Stimulated activated CD8-positive, alpha-beta memory T cell treated with anti-CD3 and anti-CD28 coated beads, Interleukin-12 subunit alpha, Interleukin-12 subunit beta, amount 100 ng/mL, for 4 hours (primary cell): Measurements from ENCODE around the gene BTRC.

Source experiments
- DNase-seq: peaks from one replicate; pipeline ENCODE4 v3.0.0-alpha.2; 2020; ENCODE audit warnings: low read depth

BTRC gene

DNA sequence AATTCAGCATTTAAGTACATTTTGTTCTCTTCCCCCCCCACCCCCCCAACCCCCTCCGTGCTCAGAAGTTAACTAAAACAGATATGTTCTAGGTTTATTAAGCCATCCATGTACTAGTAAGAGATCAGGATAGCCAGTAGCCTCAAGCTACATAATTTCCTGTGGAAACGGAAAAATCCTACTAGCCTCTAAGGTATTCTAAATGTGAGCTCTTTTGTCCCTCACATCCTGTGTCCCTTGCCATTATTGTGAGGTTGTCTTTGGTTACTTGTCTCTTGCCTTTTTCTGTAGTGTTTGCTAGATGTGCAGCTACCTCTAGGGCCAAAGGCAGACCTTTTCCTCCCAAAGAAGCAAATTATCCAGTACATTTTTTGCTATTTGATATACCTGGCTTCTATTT is 92.1 kb downstream of the BTRC start:
- DNase-seq = no peak

DNA sequence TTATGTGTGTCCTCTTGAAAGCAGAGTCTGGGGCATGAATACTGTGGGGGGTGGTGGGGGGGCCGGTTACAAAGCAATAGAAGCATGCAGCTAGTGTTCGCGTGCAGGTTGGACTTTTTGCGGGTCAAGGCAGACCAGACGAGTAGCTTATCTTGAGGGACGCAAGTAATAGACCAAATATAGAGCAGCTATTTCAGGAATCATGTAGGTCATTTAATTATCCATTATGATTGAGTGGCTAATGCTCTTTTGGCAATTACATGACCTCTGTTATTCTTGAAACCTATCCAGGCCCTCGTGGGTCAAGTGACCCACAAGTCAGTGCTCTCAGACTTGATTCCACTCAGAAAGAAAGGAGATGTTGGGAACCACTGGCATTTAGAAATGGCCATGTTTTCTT is 93.0 kb downstream of the BTRC start:
- no peak for DNase-seq

DNA sequence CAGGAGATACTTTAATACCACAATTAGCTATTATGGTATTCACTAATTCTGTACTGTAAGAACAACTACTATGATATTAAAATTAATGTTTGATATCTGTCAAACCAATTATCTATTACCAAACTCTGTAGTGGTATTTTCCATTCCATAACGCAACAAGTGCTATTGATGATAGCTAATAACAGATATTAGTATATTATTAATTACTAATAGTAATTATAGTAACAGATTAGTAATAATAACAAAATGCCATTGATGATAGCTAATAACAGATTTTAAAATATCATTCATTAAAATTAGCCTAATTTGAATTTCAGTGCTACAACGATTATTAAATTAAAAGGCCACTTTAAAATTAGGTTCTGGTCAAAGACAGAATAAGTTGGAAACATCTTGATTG is 93.5 kb downstream of the BTRC start:
- no peak for DNase-seq

DNA sequence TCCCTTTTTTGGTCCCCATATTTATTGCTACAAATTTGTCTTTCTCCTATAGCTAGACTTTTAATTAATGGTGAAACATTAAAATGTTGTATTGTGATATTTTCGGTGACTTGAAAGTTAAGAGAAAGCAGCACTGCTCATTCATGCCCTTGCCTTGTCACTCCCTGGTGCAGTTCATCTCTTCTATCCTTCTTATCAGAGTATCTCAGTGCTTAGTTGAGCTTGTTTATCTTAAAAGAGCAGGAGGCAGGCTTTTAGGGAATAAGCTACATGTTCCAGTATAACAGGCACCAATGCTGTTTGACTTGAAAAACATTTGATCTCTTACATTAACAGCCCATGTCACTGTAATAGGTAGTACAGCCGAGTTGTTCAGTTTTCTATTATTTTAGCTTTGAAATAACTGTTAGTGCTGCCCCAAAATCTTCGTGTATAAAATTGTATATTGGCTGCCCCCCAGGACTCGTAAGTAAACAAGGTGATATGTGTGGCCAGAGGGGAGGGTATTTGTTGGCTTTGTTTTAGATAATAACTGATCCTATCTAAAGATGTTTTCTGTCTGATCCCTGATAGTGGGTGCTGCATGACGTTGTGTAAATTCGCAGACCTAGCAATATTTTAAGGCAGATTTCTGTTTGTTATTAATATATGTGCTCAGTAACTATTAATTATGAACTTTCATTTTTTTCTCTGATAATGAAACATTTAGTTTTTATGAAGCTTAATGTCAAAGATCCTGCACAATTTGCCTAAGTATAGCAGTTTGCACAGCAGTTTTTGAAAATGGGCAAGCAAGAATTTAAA is 96.5 kb downstream of the BTRC start:
- DNase-seq = no peak

DNA sequence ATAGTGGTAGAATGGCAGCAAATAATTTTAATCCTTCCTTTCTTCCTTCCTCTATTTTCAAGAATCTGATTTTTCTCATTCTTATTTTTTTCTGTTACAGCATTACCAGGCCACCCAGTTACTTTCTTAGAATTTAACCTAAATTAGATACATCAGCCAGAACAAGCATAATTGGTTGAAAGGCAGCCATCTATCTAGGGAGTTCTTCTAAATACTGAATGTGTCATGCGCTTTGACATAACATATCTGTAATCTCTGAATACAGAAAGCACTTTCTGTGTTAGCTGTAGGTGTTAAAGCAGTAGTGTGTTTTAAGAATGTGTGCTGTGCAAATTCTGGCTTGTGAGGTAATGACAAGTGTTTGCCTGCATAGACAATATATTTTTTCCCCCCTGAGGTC is 97.3 kb downstream of the BTRC start:
- no peak for DNase-seq

DNA sequence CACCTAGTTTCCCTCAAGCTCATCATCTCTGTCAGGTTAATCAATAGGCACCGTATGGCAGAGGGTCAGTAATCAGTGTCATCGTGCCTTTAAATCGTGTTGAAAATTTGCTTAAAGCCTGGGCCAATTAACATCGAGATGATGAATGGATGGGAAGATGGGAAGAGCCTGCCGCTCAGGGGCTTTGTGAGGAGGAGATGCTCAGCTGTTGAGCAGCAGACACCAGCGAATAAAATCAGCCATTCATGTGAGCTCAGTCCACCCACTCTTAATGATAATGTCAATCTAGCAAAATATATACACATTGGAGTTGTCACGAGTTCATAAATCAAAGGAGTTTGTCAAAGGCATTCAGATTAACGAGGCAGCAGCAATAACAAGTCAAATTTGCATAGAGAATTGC is 97.7 kb downstream of the BTRC start:
- DNase-seq = no peak

DNA sequence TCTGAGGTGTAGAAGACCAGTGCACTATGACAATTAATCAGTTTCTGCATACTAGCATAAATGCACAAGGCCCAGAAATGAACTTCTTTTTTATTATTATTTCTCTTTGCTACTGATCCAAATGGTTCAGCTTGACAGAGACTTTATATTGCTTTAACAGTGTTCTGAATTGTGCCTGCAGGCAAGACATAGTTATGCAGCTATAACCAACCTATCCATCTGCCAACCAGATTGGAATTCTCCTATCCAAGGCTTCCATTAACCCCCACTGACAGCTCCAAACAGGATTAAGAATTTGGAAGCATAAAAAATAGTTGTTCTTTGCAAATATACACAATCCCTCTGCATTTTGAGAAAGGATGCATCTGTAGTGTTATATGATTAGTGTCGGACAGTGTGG is 98.2 kb downstream of the BTRC start:
- no peak for DNase-seq

DNA sequence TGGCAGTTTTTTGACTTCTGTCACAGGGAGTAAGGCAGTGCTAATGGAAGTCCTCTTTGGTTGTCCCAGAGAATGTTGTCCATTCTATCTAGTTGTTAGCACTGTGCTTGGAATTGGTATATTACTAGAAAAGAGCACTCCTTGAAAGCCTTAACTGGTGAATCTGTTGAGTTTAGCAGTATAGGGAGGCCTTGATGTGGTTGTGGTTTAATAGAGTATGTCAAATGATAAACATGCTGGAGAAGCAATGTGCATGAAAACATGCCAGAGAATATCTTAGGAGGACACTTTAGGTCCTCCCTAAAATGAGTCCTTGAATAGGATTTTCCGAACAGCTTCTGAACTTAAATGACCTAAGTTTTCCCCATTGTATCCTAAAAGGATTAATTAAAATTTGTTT is 98.6 kb downstream of the BTRC start:
- no peak for DNase-seq

DNA sequence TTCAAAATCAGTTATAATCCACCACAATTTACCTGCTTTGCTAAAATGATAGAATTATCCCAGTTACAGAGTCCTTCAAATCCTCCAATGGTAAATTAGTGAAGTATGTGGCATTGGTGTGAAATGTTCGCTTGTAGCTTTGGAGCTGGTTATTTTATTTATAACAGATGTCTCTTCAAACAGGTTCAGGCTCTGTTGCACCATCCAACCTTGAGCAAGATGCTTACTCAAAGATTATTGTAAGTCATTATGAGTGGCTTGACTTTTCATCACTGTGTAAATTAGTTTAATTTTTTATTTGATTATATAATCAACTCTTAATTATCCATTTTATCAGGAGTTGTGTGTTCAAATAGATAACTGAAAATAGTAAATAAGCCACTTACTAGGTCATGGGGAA is 99.4 kb downstream of the BTRC start:
- DNase-seq = no peak

DNA sequence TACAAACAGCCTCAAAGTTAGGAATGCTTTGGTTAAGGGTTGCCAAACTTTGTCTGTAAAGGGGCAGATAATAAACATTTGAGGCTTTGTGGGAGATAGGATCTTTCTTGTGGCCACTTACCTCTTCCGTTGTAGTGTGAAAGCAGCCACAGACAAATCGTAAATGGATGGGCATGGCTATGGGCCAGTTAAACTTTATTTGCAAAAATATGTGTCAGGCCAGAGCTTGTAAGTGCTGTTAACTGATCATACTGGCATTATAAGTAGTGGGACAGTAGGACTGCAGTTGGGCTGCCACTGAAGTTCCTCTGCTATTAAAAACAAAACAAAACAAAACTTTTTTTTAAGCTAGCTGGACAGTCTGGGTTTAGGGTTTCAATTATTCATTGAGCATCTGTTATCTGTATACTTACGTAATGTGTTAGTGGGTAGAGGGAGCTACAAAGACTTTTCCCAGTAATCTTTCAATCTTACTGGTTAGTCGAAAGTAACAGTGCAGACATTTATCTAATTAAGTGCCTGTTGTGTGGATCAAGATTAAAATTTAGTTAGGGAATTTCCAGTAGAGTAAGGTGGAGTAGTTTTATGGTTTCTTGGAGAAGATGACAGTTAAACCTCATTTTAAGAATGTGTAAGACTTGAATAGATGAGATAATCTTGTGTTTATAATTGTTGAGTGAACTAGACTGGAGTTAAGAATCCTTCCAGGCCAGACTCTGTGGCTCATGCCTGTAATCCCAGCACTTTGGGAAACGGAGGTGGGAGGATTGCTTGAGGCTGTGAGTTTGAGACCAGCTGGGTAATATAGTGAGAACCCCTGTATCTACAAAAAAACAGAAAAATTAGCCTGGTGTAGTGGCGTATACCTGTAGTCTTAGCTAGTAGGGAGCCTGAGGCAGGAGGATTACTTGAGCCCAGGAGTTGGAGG is 100.1 kb downstream of the BTRC start:
- no peak for DNase-seq

DNA sequence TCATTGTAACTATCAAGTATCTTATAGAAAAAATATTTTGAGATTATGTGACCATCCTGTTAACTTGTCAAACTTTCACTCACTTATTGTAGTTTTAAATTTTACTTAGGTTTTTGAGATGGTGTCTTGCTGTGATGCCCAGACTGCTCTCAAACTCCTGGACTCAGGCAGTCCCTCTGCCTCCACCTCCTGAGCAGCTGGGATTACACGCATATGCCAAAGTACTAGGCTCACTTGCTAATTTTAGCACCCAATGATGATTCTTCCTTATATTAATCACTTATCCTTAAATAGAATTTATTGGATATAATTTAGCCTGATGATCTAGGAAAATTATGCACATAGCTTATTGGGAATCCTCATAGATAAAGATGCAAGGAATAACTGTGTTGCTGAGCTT is 104.9 kb downstream of the BTRC start:
- no peak for DNase-seq

DNA sequence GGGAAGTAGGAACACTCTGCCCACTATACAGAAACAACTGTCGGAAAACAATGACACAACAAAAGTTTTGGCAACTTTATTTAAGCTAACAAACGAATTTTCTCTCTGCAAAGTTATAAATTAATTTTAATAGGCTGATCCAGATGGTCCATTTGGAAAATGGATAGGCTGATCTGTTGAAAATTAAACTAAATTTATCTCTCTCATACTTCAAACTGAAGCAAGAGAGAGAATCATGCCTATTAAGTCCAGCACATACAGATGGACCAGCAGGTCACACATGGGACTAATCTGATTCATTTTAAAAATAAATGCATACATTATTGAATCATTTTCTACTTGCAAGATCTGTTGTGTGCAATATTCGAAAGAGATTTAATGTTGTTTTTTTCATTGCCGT is 110.1 kb downstream of the BTRC start:
- no peak for DNase-seq

DNA sequence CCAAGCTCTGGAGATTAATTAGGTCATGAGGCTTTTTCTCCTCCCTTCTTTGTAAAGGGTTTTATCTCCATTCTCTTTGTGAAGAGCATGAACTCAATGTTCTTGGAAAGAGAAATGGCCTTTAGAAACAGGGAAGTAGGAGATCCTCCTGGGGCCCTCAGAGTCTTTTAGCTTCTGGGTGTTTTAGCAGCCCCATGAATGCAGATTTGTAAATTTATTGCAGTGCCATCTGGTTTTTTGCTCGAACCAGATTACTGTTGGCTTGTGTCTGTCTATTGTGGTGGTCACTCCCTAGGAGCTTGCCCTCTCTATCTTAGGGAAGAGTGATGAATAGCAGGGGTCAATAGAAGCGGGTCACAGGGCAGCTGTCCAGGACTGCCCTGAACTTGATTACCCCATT is 110.6 kb downstream of the BTRC start:
- DNase-seq = no peak

DNA sequence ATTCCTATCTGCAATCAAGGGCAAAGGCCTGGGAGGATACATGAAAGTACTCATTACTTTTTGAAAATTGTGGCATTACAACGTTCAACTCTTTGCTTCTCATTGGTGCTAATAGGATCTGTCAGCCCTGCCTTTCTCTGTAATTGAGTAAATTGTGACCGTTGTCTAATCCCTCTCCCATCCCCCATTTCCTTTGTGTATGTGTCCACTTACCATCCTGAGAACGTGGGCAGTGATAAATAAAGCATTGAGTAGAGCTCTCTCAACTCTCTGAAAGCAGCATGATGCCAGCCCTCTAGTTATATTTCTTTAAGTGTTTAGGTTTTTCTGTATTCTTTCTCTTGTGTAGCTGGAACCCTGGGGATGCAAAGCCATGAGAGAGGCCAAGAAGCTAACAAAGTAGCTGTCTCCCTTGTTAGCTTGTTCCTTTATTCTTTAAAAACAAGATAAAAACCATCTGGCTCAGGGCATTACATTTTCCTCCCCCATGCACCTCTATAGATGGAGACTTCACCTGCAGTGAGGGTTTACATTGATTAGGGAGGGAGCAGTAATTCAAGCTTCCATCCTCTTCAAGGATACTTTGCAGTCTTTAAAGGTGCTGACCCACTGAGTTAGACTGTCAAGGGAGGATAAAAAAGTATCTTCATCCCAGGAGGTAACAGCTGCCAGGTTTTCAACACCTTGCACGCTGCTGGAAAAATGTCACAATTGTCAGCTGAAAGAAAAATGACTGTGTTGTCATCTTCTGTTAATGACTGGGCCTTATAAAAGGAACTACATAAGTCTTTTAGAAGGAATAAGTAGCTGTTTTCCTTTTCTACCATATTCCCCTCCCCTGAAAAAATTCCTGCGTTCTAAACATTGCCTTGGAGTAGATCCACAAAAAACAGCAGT is 112.3 kb downstream of the BTRC start:
- DNase-seq = no peak

DNA sequence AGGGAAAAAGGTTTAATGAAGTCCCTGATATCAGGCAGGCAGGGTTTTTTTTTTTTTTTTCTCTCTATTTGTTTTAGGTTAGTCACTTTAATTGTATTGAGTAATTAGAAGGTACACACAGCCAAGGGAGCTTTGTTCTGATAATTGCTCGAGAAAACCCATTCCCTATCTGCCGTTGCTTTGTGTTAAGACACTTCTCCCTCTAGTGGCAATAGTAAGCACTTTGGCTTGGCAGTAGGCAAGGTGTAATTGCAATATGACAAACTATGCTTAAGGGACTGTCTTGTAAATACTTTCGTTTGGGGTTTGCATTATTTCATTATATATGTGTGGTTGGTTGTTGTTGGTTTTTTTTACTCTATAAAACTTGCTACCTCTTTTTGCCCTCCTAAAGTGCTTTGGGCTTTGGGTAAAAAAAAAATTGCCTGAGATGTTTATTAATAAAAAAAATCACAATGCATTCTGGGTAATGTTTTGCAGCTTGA is 113.4 kb downstream of the BTRC start:
- DNase-seq = no peak

DNA sequence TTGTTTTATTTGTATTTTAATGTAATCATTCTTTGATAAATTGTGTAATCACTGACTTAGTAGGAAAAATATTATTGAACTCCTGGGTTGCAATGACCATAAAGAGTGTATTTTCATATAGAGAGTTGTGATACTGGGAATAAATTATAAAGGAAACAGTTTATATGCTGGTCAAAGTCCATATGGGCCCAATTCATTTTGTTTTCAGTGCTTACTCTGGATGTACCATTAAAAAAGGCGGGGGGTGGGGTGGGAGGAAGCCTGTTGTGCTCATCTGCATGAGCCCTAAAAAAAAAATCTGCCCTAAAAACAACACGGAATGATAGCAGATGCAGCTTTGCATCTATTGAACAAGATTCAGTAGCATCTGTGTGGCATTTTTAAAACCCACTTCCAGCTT is 114.2 kb downstream of the BTRC start:
- DNase-seq = no peak

DNA sequence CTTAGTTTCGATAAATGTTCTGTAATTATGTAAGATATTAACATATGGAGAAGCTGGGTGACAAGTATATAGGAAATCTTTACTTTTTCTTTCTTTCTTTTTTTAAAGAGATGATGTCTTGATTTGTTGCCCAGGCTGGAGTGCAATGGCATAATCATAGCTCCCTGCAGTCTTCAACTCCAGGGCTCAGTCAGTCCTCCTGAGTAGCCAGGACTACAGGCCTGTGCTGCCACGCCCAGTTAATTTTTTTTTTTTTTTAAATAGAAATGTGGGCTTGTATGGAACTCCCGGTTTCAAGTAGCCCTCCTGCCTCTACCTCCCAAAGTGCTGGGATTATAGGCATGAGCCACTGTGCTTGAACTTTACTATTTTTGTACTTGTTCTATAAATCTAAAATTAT is 122.4 kb downstream of the BTRC start:
- no peak for DNase-seq

DNA sequence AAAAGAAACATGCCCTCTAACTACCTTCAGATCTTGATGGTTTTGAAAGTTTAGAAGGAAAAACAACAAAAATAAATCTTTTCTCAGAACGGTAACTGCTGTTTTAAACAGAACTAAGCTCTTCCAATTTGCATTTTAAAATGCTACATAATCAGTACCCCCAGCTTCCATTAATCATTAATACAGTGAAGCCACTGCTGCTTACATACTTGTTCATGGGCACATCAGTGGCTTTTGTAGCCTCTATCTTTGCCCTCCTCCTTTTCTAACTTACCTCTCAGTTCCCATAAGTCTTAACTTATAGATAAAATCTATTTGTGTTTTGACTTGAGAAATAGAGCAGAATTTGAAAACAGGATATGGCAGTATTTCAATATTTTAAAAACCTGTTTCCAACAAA is 125.0 kb downstream of the BTRC start:
- no peak for DNase-seq

DNA sequence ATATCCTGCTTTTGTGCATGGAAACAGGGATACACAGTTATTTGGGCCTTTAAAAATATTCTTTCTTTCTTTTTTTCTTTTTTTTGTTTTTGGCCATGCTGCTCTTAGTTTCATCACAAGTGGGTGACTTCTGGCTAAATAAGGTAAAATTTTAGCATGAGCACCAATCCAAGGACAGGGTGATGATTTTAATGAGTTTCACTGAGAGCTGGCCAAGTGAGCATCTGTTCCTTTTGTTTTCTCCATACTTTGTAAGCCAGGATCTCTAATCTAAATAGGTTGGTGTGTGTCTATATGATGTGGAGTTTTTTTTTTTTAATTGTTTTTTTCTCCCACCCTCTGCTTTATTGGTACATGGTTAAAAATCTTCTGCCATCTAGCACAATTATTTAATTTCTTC is 127.3 kb downstream of the BTRC start:
- no peak for DNase-seq

DNA sequence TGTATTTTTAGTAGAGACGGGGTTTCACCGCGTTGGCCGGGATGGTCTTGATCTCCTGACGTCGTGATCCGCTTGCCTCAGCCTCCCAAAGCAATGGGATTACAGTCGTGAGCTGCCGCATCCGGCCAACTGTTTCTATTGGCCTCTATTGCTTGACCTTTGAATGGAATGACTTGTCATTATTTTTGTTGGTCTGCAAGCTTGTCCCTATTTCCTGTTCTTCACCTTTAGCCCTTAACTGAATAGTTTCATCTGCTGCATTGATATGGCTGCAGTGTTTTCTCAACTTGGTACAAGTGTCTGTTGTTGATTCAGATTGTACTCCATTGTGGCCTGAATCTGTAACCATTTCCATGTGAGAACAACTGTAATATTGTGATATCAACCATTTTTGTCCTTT is 128.6 kb downstream of the BTRC start:
- DNase-seq = no peak

DNA sequence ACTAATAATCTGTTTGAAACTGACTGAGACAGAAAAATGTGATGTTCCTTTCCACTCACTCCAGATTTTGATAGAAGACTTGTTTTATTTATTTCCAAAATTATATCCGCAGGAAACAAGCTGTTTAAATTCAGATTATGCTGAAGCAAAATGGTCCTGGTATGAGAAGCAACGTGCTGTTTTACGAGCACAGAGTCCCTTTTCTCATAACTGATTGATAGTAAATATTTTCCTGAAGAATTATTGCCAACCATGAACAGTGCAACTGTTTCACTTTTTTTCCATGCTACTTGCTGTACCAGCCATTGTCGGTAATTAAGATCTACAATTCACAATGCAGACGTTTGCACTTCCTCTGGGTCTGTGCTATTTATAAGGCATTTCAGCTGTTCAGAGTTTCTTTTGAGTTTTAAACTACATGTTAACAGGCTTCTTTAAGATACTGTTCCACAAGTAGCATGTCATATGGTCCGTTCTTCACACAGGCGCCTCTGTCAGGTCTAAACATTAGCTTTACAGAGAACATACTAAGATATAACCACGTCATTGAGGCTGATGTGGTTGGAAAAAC is 130.3 kb downstream of the BTRC start:
- DNase-seq = no peak

DNA sequence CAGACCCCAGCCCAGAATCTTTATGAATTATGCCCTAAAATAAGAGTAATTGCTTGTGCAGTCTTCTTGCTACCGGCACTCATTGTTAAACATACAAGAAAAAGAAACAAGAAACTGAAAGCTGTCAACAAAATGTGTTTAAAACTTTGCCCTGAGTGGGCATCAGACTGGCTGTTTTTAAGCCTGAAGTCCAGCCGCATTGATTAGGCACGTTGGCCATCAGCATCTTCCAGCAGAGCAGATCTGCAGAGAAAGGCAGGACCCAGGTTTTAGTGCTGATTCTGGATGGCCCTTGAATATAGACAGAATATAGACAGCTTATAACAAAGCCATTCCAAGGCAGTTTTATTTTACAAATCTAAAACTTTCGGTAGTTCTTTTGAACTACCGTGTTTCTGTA is 131.2 kb downstream of the BTRC start:
- no peak for DNase-seq
